Activated T-helper 1 cell treated with anti-CD3 and anti-CD28 coated beads, Interleukin-2, amount 50 U/mL, for 16 hours (primary cell): ENCODE results near the gene HIF1AN.
"Not testable (repeated sequence)": the region's sequence is repeated elsewhere in the genome, so short reads cannot be mapped to it uniquely, and the experiment has no call there.

Source experiments
- DNase-seq, 2 donors: peaks; one replicate each; pipeline ENCODE4 v3.0.0-alpha.2; 2020; ENCODE audit warnings: low read depth in 1 of 2, low spot score in 1 of 2

The HIF1AN gene

DNA sequence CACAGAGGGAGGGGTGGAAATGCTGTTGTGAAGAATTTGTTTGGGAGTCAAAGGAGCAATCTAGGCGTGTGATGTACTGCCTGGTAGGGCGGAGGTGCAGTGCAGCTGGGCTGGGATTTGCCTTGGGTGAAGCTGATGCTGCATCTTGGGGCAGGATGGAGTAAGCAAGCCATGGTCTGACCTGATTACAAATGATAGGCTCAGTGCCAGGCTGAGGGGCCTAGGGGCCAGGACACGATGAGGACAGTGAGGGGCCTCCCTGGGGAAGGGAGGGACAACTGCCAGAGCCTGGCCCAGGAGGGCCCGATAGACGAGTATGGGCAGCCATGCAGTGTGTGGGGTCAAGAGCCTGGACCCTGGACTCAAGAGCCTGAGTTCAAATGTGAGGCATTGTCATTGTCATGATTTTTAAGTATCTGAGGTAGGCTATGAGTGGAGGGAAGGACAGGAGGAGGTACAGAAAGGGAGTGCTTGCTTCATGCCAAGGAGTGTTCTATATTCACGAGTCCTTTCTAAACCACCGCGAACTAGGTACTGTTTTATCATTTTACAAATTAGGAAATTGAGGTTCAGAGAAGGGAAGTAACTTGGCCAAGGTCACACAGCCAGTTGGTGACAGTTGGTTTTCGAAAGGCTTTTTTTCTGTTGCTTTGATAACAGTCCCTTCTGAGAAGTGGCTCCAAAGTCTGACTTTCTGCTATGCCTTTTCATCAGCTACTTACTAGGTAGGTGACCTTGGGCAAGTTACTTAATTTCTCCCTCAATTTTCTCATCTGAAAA is 29.7 kb downstream of the HIF1AN start:
- no peak for DNase-seq

DNA sequence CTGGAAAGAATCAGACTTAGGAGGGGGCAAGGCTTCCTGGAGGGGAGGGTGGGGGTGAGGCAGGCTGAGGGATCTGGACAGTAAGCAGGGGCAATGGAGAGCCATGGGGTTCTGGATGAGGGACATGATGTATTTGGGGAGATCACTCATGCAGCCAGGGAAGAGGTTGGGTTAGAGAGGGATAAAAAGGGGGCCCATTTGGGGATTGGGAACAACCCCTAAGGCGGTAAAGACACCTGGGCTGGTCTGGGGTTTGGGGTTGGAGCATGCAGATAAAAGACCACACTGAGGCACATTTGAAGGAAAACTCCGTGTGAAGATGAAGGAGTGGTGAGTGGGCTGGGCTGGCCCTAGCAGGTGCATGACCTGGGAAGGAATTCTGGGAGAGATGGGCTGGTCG is 30.8 kb downstream of the HIF1AN start:
- no peak for DNase-seq

DNA sequence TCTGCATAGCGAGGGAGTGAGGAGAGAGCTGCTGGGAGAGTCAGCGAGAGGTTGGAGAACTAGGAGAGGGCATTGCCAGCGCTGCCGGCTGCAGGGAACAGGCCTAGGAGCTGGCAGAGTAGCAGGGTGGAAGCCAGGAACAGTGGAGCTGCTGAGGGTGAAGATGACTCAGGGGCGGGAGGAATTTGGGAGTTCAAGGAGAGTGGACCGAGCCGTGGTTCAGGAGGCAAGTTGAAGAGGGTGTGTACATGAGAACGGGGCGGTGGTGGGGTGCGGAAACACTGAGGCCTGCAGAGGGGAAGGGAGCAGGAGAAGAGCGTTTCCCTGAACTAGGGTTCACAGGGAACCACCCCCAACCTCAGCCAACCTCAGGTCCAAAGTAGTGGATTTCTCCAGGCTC is 31.5 kb downstream of the HIF1AN start:
- DNase-seq = no peak

DNA sequence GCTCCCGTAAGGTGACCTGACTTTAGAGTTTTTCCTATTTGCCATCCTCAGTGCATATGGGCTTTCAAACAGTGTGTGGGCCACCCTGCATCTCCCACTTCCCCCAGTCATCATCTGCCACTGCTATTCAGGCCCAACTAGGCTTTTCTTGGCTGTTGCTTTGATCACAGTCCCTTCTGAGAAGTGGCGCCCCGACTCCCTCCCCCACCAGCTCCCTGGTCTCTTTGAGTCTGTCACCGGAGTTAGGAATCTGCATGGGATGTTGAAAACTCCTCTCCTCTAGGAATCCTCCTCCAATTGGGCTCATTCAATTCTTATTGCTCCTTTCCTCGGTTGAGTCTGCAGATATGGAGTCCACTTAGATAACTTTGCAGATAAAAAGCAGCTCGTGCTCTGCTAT is 32.1 kb downstream of the HIF1AN start:
- DNase-seq = no peak

DNA sequence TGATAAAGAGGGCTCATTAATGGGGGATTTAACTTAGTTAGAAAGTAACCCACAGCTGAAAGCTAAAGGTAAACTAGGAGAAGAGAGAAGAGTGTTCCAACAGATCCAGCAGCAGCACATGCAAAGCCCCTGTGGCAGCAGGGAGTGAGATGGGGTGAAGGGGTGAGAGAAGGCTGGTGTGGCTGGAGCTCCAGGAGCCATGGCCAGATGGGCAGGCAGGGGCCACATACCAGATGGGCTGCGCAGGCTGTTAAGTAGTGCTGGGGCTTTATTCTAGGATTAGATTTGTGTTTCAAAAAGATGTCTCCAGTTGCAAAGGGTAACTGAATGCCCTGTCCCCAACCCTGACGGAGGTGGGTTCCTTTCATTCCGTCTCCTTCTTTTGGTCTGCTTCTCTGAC is 33.2 kb downstream of the HIF1AN start:
- no peak for DNase-seq

- DNase-seq = no peak
Observed at GRCh38 chr10:100569687-100570481, 34.1 kb downstream of the HIF1AN start.

DNA sequence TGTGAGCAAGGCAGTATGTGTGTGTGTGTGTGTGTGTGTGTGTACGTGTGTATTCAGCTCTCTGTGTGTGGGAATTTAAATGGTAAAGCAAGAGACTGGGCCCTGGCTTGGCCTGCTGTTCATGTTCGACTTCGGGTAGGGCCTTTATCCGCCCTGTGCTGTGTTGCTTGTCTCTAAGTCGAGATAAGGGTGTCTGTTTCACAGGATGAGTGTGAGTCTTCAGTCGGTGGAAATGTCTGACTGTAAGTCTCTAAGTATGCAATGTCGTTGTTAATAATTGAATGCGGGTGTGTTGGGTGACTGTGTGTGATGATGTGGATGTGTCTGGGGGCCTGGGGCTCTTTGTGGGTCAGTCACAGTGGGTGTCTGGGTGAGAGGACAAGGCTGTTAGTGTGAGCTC is 34.8 kb downstream of the HIF1AN start:
- DNase-seq = no peak

DNA sequence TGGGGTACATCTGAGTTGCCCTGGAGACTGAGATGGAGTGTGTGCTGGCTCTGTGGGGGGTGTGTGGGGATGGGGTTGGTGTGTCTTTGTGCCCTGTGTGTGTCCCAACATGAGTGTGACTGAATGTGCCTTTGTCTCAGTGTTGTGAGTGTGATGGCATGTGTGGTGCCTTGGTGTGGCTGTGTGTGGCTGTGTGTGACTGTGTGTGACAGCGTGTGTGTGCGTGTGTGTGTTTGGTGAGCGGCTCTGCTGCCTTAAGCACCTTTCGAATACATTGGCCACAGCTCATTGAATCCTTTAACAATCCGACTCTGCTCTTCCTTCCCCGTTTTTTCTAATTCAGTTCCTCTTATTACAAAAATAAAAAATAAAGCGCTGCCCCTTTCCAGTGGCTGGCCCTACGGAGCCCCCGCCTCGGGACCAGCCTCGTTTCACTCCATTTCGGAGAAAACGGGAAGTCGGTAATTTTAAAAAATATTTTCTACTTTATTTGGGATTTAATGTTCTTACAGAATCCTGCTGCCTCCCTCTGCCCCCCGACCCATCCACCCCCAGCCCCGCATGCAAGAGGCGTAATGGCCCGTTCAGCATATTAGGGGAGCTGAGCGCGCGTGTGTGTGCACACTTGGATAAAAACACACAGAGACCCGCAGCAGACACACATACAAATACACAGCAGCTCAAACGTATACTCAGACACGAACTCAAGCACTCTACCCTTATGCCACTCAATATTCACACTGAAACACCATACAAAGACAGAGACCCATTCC is 35.5 kb downstream of the HIF1AN start:
- DNase-seq = no peak

DNA sequence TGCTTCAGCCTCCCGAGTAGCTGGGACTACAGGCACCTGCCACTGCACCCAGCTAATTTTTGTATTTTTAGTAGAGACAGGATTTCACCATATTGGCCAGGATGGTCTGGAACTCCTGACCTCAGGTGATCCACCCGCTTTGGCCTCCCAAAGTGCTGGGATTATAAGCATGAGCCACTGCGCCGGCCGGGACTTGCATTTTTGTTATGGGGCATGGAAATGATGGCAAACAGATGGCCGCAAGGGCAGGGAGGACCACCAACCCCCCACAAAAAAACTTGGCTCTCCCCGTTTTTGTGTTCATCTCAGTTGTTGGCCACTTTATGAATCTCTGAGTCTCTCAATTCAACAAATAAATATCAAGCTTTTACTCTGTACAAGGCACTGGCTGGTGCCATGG is 39.4 kb downstream of the HIF1AN start:
- not testable (repeated sequence) for DNase-seq

DNA sequence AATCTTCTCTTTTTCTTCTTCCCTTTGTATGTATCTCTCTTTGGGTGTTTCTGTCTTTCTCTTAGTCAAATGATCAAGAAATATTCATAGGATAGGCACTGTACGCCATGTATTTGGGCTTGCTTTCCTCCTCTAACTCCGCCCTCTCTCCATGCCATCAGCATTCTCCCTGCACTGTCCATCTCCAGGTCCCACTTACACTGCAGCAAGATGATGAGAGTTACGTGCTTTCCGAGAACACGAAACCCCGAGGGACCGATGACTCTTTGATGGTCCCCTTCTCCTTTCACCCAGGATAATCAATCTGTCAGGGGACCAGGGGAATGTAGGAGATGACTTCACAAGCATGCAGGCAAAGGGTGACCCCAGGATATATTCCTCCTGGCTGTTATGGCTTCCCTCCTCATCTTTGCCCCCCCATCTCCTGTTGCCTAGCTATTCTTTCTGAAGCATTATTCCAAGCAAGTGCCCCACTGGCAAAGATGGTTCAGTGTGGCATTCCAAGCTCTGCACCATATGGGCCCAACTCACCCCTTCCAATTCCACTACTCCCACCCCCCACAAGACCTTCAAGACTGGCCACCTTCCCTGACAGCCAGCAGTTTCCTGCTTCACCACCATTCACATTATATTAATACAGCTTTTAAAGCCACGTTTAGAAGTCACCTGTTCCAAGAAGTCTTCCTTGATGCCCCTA is 40.0 kb downstream of the HIF1AN start:
- DNase-seq = no peak

GRCh38 chr10:100576282-100576635 is 40.5 kb downstream of the HIF1AN start:
- DNase-seq = no peak

DNA sequence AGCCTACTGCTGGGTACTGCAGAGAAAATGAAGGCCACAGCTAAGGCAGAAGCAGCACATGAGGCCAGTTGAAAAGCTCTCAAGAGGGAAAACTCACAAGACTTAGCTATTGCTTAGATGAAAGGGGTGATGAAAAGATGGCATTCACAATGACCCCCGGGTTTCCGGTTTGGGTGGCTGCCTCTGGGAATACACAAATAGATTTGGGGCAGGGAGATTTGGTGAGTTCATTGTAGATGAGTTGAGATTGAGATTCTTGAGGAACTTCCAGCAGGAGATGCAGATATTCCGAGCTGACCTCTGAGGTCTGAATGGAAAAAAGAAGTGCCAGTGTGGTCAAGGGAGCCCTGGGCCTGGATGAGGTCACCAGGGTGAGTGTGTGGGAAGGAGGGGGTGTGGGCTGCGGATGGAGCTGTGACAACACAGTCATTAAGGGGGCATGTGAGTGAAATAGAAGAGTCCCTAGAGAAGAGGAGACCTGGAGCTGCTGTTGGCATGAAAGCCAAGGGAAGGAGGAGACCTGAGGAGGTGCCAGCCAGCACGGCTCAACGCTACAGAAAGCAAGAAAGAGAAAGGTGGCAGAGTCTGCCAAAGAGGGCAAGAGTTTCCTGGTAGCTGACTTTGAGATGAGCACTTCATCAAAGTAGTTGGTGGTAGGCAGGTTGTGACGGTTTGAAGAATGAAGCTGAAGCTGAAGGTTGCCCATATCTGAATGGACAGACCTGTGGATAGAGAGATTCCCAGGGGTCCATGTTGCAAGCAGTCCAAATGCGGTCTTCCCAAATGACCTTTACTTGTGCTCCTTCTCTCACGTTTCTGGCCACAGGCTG is 43.7 kb downstream of the HIF1AN start:
- no peak for DNase-seq

DNA sequence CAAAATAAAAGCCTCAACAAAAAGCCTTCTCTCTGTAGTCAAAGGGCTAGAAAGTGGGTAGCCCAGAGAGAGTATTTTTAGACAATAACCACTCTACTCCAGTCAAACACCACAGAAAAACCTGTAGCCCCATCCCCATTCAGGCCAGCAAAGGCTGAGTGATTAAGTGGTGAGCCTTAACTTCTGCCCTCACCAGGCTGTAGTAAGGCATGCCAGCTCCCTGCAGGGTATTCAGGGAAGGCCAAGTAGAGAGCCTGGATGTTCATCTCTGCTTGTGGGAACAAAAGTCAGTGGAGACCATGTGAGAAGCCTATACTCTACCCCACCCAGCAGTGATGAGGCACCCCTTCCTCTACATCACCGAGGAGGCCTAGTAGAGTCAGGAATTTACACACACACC is 51.2 kb downstream of the HIF1AN start:
- DNase-seq = no peak

DNA sequence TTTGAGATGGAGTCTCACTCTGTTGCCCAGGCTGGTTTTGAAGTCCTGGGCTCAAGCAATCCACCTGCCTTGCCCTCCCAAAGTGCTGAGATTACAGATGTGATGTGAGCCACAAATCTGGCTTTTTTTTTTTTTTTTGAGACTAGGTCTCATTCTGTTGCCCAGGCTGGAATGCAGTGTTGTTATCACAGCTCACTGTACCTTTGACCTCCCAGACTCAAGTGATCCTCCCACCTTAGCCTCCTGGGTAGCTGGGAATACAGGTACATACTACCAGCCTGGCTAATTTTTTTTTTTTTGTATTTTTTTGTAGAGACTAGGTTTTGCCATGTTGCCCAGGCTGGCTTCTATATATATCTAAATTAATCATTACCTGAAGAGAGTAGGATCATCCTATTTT is 62.4 kb downstream of the HIF1AN start:
- no peak for DNase-seq

DNA sequence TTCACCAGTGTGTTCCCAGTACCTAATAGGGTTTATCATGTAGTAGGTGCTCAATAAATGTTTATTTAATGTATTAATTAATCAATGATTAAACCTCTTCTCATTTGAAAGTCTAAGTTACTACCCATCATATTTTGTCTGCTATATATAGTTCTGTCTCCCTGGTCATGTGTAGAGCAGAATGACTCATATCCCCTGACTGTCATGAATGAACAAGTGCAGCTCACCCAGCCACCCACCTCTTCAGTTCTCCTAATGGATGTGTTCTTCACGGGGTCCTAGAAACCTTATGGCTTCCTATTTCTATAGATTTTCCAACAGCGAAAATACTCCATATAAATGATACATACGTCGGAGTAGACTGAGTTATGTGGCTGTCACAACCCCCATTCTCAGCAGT is 64.5 kb downstream of the HIF1AN start:
- no peak for DNase-seq

DNA sequence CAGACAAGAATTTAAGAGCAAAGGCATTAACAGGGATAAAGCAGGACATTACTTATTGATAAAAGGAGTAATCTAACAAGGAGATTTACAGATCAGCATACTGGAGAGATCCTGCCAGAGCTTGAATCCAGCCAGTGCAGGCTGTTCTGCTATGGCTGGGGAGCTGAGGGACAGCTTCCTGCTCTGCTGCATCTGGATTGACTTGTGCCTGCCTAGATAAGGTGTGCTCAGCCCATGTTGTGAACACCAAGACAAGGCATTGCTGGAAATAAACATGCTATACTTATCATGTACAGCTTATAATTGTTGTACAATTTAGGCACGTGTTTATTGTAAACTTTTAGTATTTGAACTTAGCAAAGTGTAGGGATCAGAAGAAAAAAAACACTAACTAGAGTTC is 71.7 kb downstream of the HIF1AN start:
- DNase-seq = no peak
